Stimulated activated naive B cell treated with anti-CD40 and anti-IgM and Interleukin-4, amounts not matched to agents 10 μg/mL and 1 μg/mL and 100 μg/mL, for 72 hours (primary cell): ENCODE data around the gene CIITA.

Experiments
- ATAC-seq, 2 donors: fragments of 150-1000 bp; cut with Tn5 transposase; replicated peaks; 2 replicates each; pipeline ENCODE4 v1.10.0; 2021; ENCODE audit warnings: moderate library complexity in 1 of 2
- DNase-seq: peaks from one replicate; pipeline ENCODE4 v3.0.0; 2021
- H3K27ac Mint-ChIP-seq: one replicate; pipeline ENCODE4 v1.8.0; 2022; ENCODE audit warnings: mild to moderate bottlenecking, mixed read lengths
- H3K27me3 Mint-ChIP-seq, 2 donors: one replicate each; pipeline ENCODE4 v1.8.0; 2022; ENCODE audit warnings: mixed read lengths in 2 of 2
- H3K36me3 Mint-ChIP-seq, 2 donors: one replicate each; pipeline ENCODE4 v1.8.0; 2022; ENCODE audit warnings: mixed read lengths in 2 of 2, mild to moderate bottlenecking in 1 of 2
- H3K4me1 Mint-ChIP-seq, 2 donors: one replicate each; pipeline ENCODE4 v1.8.0; 2022; ENCODE audit warnings: mixed read lengths in 2 of 2, mild to moderate bottlenecking in 1 of 2
- H3K4me3 Mint-ChIP-seq, 2 donors: one replicate each; pipeline ENCODE4 v1.8.0; 2022; ENCODE audit warnings: mild to moderate bottlenecking in 2 of 2, mixed read lengths in 2 of 2, moderate library complexity in 1 of 2
- H3K9me3 Mint-ChIP-seq, 2 donors: one replicate each; pipeline ENCODE4 v1.8.0; 2022; ENCODE audit warnings: mixed read lengths in 2 of 2, mild to moderate bottlenecking in 1 of 2

Gene CIITA

DNA sequence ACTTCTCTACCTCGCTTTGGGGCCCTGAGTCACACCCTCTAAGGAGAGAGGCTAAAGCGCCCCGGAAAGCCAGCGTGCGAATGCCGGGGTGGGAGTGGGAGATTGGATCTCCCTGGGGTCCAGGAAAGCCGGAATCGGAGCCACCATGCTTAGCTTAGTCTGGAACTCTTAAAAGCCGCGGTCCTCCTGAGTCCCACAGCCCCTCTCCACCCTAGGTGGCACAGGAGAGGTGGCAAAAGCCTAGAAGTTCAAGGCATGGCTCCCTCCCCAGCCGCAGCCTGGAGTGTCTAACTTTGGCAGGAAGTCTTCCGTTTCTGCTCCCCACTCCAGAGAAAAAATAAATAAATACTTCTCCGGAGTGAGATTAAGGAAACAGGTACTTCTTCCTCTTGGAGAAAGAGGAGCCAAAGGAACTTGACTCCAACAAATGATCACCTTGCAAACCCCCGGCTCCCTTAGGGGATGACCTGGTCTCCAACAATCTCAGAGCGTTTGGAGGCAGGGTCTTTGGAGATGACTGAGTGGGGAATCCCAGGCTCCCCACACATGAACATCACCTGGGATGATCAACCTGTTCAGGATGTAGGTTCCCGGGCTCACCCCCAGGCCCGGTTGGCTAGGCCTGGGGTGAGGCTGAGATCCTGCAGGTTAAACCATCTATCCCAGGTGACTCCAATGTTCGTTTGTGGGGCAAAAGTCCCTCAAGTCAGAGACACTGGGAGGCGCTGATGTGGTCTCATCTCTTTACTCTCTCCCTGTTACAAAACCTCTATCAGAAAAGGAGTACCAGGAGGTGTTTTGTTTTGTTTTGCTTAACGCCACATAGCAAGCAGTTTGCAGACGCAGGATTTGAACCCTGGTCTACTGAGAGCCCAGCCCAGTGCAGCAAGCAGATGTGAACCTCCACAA, 2.9 kb downstream of the CIITA start:
- H3K27me3 Mint-ChIP-seq, result no peaks in the 10 kb centered on the region
- H3K4me3 Mint-ChIP-seq, result peak overlapping the region; percentile 91 to 100
- peaks cover 49 to 84% of the 10 kb centered on the region in 2 donors for H3K4me1 Mint-ChIP-seq
- ATAC-seq (no peak), DNase-seq (no peak)
- peaks cover 64 to 72% of the 10 kb centered on the region in 2 donors for H3K36me3 Mint-ChIP-seq
- peak overlapping the region; percentile 99 for H3K27ac Mint-ChIP-seq
- H3K9me3 Mint-ChIP-seq, result peaks cover 1 to 7% of the 10 kb centered on the region in 2 donors

DNA sequence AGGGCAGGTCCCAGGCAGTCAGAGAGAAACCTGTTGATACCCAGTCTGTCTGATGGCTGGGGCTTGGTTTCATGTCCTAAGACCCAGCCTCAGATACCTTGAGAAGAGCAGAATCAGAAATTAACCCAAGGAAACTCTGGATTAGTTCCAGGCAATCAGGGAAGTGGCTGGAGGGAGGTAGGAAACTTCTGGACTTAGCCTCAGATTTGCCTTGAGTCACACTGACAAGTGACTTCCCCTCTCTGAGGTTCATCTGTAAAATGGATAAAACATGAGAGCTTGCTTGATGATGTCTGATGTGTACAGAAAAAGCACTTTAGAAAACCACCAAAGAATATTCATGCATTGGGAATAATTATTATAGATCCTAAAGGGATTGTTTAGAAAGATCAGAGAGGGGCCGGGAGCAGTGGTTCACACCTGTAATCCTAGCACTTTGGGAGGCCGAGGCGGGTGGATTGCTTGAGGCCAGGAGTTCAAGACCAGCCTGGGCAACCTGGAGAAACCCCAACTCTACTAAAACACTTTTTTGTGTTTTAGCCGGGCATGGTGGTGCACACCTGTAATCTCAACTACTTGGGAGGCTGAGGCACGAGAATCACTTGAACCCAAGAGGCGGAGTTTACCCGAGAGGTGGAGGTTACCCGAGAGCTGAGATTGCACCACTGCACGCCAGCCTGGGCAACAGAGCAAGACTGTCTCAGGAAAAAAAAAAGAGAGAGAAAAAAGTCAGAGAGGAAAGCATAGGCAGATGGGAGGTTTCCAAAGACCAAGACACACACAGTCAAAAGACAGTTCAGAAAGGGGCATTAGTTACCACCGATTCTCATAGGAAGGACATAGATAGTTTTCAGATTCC, 3.8 kb downstream of the CIITA start:
- DNase-seq, result peak; percentile 32
- Mint-ChIP-seq H3K9me3 (peaks cover 1 to 7% of the 10 kb centered on the region in 2 donors), H3K27me3 (no peaks in the 10 kb centered on the region), H3K4me3 (peak overlapping the region; percentile 91 to 100), H3K4me1 (peaks cover 50 to 84% of the 10 kb centered on the region in 2 donors), H3K27ac (peak overlapping the region; percentile 99), H3K36me3 (peaks cover 71 to 81% of the 10 kb centered on the region in 2 donors)
- ATAC-seq, result peak in 1 of 2 donors; percentile 5

DNA sequence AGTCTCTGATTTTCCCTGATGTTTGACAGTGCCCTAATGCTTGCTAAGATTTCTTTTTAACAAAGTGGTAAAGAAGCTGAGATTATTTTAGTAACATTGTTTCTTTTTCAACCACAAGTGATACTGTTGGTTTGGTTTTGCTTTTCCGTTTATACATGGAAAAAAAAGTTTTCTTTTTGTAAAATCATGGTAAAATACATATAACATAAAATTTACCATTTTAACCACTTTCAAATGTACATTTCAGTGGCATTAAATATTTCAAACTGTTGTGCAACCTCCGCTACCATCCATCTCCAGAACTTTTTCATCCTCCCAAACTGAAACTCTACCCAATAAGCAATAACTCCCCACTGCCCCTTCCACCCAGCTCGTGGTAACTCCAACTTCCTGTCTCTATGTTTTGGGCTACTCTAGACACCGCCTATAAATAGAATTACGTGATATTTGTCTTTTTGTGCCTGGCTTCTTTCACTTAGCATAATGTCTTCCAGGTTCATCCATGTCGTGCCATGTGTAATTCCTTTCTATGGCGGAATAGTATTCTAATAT, 4.6 kb downstream of the CIITA start:
- ATAC-seq (no peak), DNase-seq (no peak)
- Mint-ChIP-seq H3K36me3 (peaks cover 78 to 88% of the 10 kb centered on the region in 2 donors), H3K4me3 (peak overlapping the region; percentile 91 to 100), H3K27ac (peak overlapping the region; percentile 99), H3K9me3 (peaks cover 1 to 7% of the 10 kb centered on the region in 2 donors), H3K27me3 (no peaks in the 10 kb centered on the region), H3K4me1 (peaks cover 51 to 84% of the 10 kb centered on the region in 2 donors)

GRCh38 chr16:10883004-10883403, 6.0 kb downstream of the CIITA start:
- Mint-ChIP-seq H3K36me3 (peaks cover 74 to 89% of the 10 kb centered on the region in 2 donors), H3K4me3 (peak overlapping the region; percentile 16 to 77), H3K4me1 (peaks cover 60 to 85% of the 10 kb centered on the region in 2 donors), H3K9me3 (peaks cover 1 to 7% of the 10 kb centered on the region in 2 donors), H3K27me3 (no peaks in the 10 kb centered on the region), H3K27ac (peak overlapping the region; percentile 94)
- no peak for ATAC-seq
- DNase-seq, result no peak

DNA sequence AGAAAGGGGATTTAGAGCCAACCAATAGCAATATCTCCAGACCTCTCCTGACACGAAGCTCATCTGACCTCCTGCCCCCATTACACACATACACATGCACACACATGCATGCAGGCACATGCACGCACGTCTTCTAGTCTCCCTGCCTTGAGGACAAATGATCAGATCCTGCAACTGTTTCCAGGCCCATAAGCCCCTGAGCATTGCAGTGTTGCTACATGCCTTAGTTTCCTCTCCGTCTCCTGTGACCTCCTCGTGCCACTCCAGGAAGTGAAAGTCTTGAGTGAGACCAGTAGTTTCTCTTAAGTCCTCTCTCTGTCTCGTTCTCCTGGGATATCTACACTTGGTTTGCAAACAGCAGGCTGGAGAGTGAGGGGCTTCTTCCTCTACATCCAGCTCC, 8.2 kb downstream of the CIITA start:
- peak overlapping the region; percentile 80 to 85 for H3K4me3 Mint-ChIP-seq
- peaks cover 65 to 87% of the 10 kb centered on the region in 2 donors for H3K36me3 Mint-ChIP-seq
- peak overlapping the region; percentile 94 for H3K27ac Mint-ChIP-seq
- ATAC-seq (peak; percentile 10 to 26), DNase-seq (no peak)
- no peaks in the 10 kb centered on the region for H3K27me3 Mint-ChIP-seq
- peaks cover 81 to 97% of the 10 kb centered on the region in 2 donors for H3K4me1 Mint-ChIP-seq
- H3K9me3 Mint-ChIP-seq, result peaks cover 1 to 7% of the 10 kb centered on the region in 2 donors

DNA sequence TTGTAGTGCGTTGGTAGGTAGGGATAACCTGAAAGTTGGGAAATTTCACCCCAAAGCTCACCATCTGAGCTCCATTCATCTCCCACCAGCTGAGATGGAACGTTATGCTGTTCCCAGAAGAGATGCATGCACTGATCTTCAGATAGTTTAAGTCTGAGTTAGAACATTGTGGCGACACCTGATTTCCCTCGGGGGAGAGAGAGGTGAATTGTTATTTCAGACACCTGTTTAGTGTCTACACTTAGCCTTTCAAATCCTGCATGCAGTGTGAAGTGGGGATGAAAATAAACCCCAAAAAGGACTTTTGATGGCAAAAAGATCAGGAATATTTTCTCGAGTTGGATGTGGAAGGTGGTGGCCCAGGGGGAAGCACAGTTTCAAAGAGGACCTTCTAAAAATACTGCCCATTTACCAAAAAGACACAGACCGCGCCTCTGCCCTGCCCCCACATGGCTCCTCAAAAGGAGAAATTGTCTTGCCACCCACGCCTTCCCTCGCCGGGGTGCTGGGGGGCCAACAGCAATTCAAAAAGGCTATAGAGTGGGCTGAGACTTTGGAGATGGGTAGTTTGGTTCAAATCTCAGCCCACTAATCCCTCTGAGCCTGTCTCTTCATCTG, 11.4 kb downstream of the CIITA start:
- Mint-ChIP-seq H3K27me3 (no peaks in the 10 kb centered on the region), H3K4me3 (peak overlapping the region; percentile 80 to 85), H3K36me3 (peaks cover 65 to 91% of the 10 kb centered on the region in 2 donors), H3K27ac (peak overlapping the region; percentile 93), H3K4me1 (peaks cover 87 to 100% of the 10 kb centered on the region in 2 donors), H3K9me3 (peaks cover 1 to 4% of the 10 kb centered on the region in 2 donors)
- ATAC-seq (peak; percentile 12 to 24), DNase-seq (peak; percentile 52)

DNA sequence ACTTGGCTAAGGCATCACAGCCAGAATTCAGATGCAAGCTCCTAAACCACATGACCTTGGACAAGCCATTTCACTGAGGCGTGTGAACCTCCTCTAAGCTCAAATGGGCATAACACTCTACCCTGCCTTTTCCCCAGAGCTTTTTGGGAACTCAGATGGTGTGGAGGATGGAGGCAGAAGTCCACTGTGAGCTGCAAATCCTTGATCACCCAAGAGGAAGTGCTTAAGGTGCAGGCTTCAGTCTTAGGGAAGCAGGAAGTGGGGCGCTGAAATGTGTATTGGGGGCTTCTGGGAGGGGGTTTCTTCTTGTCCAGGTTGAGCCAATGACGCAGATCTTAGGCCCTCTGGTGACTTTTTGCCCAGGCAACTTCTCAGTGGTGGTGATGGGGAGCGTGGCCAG, 12.9 kb downstream of the CIITA start:
- ATAC-seq (no peak), DNase-seq (no peak)
- H3K27ac Mint-ChIP-seq, result peak overlapping the region; percentile 93
- H3K9me3 Mint-ChIP-seq, result peaks cover 1 to 4% of the 10 kb centered on the region in 2 donors
- peaks cover 58 to 86% of the 10 kb centered on the region in 2 donors for H3K36me3 Mint-ChIP-seq
- no peaks in the 10 kb centered on the region for H3K27me3 Mint-ChIP-seq
- peaks cover 79 to 98% of the 10 kb centered on the region in 2 donors for H3K4me1 Mint-ChIP-seq
- H3K4me3 Mint-ChIP-seq, result peak overlapping the region; percentile 80 to 85

DNA sequence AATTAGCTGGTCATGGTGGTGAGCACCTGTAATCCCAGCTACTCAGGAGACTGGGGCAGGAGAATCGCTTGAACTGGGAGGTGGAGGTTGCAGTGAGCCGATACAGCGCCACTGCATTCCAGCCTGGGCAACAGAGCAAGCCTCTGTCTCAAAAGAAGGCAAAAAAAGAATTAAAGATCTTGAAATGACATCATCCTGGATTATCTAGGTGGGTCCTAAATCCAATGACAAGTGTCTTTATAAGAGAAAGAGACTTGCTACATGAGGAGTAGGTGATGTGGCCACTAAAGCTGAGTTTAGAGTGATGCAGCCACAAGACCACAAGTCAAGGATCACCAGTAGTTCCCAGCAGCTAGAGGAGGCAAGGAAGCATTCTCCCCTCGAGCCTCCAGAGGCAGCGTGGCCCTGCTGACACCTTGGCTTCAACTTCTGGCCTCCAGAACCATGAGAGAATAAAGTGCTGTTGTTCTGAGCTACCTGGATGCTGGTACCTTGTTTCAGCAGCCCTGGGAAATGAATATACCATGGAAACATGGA, 15.8 kb downstream of the CIITA start:
- Mint-ChIP-seq H3K27ac (peak overlapping the region; percentile 97), H3K27me3 (no peaks in the 10 kb centered on the region), H3K36me3 (peaks cover 64 to 87% of the 10 kb centered on the region in 2 donors), H3K9me3 (peaks cover 1 to 4% of the 10 kb centered on the region in 2 donors), H3K4me3 (peak overlapping the region; percentile 31 to 79), H3K4me1 (peaks cover 80 to 98% of the 10 kb centered on the region in 2 donors)
- DNase-seq (no peak), ATAC-seq (no peak)

- DNase-seq (no peak), ATAC-seq (no peak)
- peaks cover 73 to 89% of the 10 kb centered on the region in 2 donors for H3K36me3 Mint-ChIP-seq
- no peaks in the 10 kb centered on the region for H3K27me3 Mint-ChIP-seq
- H3K9me3 Mint-ChIP-seq, result peaks cover 1 to 4% of the 10 kb centered on the region in 2 donors
- H3K4me3 Mint-ChIP-seq, result peak overlapping the region; percentile 55 to 78
- H3K4me1 Mint-ChIP-seq, result peaks cover 77 to 95% of the 10 kb centered on the region in 2 donors
- H3K27ac Mint-ChIP-seq, result peak overlapping the region; percentile 95
Measured at GRCh38 chr16:10895053-10895946, 18.3 kb downstream of the CIITA start.

DNA sequence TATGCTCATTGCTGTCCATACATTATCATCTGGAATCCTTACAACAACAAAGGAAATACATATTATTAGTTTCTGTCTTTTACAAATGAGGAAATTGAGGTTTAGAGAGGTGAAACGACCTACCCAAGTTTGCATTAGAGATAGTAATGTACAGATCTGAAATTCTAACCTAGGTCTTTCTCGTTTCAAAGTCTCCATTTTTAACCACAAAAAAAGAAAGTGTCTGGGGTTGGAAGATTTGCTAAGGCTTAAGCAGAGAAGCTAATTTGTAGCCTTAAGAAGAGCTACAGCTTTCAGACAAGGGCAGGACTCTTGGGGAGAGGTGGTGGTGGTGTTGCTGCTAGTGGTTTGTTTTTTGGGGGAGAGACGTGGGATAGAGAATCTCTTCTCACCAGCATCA, 19.2 kb downstream of the CIITA start:
- DNase-seq (no peak), ATAC-seq (peak in 1 of 2 donors; percentile 6)
- peaks cover 73 to 91% of the 10 kb centered on the region in 2 donors for H3K4me1 Mint-ChIP-seq
- H3K27me3 Mint-ChIP-seq, result no peaks in the 10 kb centered on the region
- H3K27ac Mint-ChIP-seq, result peak overlapping the region; percentile 95
- peak overlapping the region; percentile 55 to 78 for H3K4me3 Mint-ChIP-seq
- peaks cover 1 to 4% of the 10 kb centered on the region in 2 donors for H3K9me3 Mint-ChIP-seq
- peaks cover 79 to 88% of the 10 kb centered on the region in 2 donors for H3K36me3 Mint-ChIP-seq

GRCh38 chr16:10896723-10897122, 19.7 kb downstream of the CIITA start:
- H3K4me1 Mint-ChIP-seq, result peaks cover 73 to 91% of the 10 kb centered on the region in 2 donors
- ATAC-seq (peak; percentile 39 to 48), DNase-seq (no peak)
- peak overlapping the region; percentile 95 for H3K27ac Mint-ChIP-seq
- peaks cover 82 to 90% of the 10 kb centered on the region in 2 donors for H3K36me3 Mint-ChIP-seq
- H3K4me3 Mint-ChIP-seq, result peak overlapping the region; percentile 55 to 78
- peaks cover under 1 to 3% of the 10 kb centered on the region in 2 donors for H3K9me3 Mint-ChIP-seq
- H3K27me3 Mint-ChIP-seq, result no peaks in the 10 kb centered on the region

DNA sequence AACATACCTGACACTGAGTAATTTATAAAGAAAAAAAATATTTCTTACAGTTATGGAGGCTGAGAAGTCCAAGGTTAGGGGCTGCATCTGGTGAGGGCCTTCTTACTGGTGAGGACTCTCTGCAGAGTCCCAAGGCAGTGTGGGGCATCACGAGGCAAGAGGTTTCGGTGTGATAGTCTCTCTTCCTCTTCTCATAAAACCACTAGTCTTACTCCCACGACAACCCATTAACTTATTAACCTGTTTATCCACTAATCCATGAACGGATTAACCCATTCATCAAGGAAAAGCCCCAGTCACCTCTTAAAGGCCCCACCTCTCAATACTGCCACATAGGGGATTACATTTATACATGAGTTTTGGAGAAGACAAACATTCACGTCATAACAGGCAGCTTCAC, 20.1 kb downstream of the CIITA start:
- Mint-ChIP-seq H3K4me1 (peaks cover 71 to 89% of the 10 kb centered on the region in 2 donors), H3K27ac (peak overlapping the region; percentile 95), H3K36me3 (peaks cover 82 to 89% of the 10 kb centered on the region in 2 donors), H3K27me3 (no peaks in the 10 kb centered on the region), H3K9me3 (no peaks in the 10 kb centered on the region), H3K4me3 (peak overlapping the region; percentile 36 to 40)
- DNase-seq (no peak), ATAC-seq (peak; percentile 91 to 92)
